K562 treated with DMSO at 1 percent for 24 hours (cell line): Measurements from ENCODE around the gene CCL7. TPM values are rescaled to one million over a fixed set of nuclear protein-coding genes. Genes with fewer than 3 reads are reported as not detected.

ENCODE experiments used
- total RNA-seq: library from RNA; unstranded; fragments of 300-600 nt; gene quantifications from 2 replicates; pipeline ENCODE4 v1.2.3, GENCODE V29; 2022; ENCODE audit warnings: low read depth; ENCODE audit not compliant: insufficient read depth

Gene CCL7
- total RNA-seq: not detected in 2 replicates

DNA sequence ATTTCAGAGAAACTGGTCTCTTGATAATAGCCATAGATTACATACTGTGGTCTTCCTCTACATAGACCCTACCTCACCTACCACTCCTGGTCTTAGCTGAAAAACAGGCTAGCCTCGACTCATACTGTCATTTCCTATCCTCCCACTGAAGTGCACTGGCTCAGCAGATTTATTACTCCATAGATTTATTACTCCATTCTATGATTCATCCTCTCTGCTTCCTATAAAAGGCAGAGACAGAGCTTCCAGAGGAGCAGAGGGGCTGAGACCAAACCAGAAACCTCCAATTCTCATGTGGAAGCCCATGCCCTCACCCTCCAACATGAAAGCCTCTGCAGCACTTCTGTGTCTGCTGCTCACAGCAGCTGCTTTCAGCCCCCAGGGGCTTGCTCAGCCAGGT, at the start of gene CCL7:
TSS of gene CCL7 (plus strand) at position 253 of the 400 bp plus-strand sequence. CDS start at position 323, 70 bp downstream.

DNA sequence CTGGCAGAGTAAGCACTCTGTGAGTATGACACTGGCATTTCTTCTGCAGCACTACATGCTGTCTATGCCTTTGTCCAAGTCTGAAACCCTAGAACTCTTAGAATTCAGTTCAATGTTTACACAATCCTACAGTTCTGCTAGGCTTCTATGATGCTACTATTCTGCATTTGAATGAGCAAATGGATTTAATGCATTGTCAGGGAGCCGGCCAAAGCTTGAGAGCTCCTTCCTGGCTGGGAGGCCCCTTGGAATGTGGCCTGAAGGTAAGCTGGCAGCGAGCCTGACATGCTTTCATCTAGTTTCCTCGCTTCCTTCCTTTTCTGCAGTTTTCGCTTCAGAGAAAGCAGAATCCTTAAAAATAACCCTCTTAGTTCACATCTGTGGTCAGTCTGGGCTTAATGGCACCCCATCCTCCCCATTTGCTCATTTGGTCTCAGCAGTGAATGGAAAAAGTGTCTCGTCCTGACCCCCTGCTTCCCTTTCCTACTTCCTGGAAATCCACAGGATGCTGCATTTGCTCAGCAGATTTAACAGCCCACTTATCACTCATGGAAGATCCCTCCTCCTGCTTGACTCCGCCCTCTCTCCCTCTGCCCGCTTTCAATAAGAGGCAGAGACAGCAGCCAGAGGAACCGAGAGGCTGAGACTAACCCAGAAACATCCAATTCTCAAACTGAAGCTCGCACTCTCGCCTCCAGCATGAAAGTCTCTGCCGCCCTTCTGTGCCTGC, 15.2 kb upstream of the CCL7 start, which contains the start of gene CCL2:
TSS of gene CCL2 (plus strand) at position 635 of the 730 bp plus-strand sequence. CDS start at position 700, 65 bp downstream.

DNA sequence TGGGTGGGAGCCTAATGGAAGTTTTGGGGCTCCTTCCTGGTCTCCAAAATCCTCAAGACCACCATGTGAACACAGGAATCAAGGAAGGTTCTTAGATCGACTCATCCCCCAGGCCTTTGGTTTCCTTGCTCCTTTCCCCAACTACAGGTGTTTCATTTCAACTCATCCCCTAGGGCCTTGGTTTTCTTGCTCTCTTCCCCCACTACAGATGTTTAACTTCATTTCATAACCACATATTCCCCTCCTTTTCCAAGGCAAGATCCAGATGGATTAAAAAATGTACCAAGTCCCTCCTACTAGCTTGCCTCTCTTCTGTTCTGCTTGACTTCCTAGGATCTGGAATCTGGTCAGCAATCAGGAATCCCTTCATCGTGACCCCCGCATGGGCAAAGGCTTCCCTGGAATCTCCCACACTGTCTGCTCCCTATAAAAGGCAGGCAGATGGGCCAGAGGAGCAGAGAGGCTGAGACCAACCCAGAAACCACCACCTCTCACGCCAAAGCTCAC, 15.3 kb downstream of the CCL7 start, which contains the start of gene CCL11:
TSS of gene CCL11 (plus strand) at position 457 of the 507 bp plus-strand sequence. CDS start 67 bp downstream, outside the sequence.

DNA sequence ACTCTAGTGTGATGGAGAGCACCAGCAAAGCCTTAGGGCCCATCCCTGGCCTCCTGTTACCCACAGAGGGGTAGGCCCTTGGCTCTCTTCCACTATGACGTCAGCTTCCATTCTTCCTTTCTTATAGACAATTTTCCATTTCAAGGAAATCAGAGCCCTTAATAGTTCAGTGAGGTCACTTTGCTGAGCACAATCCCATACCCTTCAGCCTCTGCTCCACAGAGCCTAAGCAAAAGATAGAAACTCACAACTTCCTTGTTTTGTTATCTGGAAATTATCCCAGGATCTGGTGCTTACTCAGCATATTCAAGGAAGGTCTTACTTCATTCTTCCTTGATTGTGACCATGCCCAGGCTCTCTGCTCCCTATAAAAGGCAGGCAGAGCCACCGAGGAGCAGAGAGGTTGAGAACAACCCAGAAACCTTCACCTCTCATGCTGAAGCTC, 49.0 kb downstream of the CCL7 start, which contains the start of gene CCL8:
TSS of gene CCL8 (plus strand) at position 397 of the 445 bp plus-strand sequence. CDS start 67 bp downstream, outside the sequence.

Other genes with a start within 250 kb of the CCL7 start
- 3.8 TPM in 2 replicates for gene CCL2, start 14.9 kb upstream of the CCL7 start, total RNA-seq
- not detected in 2 replicates for gene CCL11, start 15.5 kb downstream of the CCL7 start, total RNA-seq
- gene CCL8, start 49.2 kb downstream of the CCL7 start, total RNA-seq: not detected in 2 replicates
- gene CCL13, start 86.3 kb downstream of the CCL7 start, total RNA-seq: not detected in 2 replicates
- gene CCL1, start 93.0 kb downstream of the CCL7 start, total RNA-seq: not detected in 2 replicates